ENCODE data around the gene TMEM119. TPM values are rescaled to one million over a fixed set of nuclear protein-coding genes. Genes with fewer than 3 reads are reported as not detected.

The TMEM119 gene
- total and polyA plus RNA-seq, 2 of the 8 experiments (the other 6 are each of a cell fraction or from before 2014, with no cell fraction given), result 0.35 to 0.61 TPM

DNA sequence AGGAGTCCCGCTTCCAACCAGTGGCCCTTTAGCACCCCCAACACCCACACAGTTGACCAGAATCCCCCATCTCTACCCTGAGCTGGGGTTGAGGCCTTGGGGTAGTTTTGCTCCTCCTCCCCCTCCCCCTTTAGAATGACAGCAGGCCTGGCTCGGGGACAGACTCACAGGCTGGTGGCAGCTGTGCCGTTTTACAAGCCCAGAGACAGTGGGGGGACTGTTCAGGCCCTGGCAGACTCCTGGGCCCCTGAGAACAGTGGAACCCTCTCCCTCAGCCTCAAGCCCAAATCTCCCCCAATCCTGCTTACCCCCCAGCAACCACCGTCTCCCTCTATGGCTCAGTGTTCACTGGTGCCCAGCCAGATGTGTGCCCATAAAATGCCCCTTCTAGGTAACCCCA lies 10.1 kb downstream of the TMEM119 start:
- no peak overlapping the region; a peak in 1 of 4 replicates for H3K4me2 ChIP-seq (ENCODE audit: insufficient read depth in 1 of 2, low read depth in 2 of 2, low read length in 2 of 2)
- peaks cover 0 to 16% (median 10%) of the 10 kb centered on the region in 4 experiments; a peak in 6 of 7 replicates for H3K4me1 ChIP-seq (replicated peaks in 1 of 4; ENCODE audit: control insufficient read depth in 3 of 4, insufficient read depth in 4 of 4, low read length in 3 of 4)
- no peak overlapping the region; the same call in 1 of the 2 replicates for H4K8ac ChIP-seq (ENCODE audit: extremely low read depth, insufficient read depth, low read length)
- H3K23ac ChIP-seq (ENCODE audit: insufficient read length), result no peak overlapping the region
- no peaks in the 10 kb centered on the region for H3K79me1 ChIP-seq (ENCODE audit: low read depth, low read length)
- no peak overlapping the region for H4K5ac ChIP-seq (ENCODE audit: insufficient read length, low read depth, low read length)
- no peak overlapping the region for H2BK12ac ChIP-seq (ENCODE audit: low read depth, low read length)
- H2BK20ac ChIP-seq (ENCODE audit: low read length), result no peak overlapping the region
- H4K91ac ChIP-seq (replicated peaks; ENCODE audit: insufficient read length, low read length), result no peak overlapping the region
- WGBS, 2 experiments (ENCODE audit: extremely low coverage in 1 of 2, insufficient coverage in 1 of 2, insufficient read length in 1 of 2, insufficient replicate concordance in 2 of 2, low coverage in 1 of 2, low lambda C conversion rate in 2 of 2, missing lambda C conversion rate in 1 of 2), result 91% methylated on average over 4 of the region's 4 CpGs; no CpG with 5 or more reads in 1 of the 2 experiments
- H3K18ac ChIP-seq (ENCODE audit: extremely low read depth, low read length), result no peak overlapping the region
- no peak overlapping the region for H3K9ac ChIP-seq (replicated peaks in 1 of 4; ENCODE audit: extremely low read depth in 1 of 4, low read depth in 3 of 4, low read length in 3 of 4)
- H3K27ac ChIP-seq (ENCODE audit: low read depth, low read length), result no peak overlapping the region
- H3K4me3 ChIP-seq (ENCODE audit: extremely low read depth in 1 of 4, insufficient read depth in 2 of 4, low read depth in 3 of 4, low read length in 4 of 4), result no peak overlapping the region
- H2AK5ac ChIP-seq (ENCODE audit: low read depth, low read length), result no peak overlapping the region
- H3K23me2 ChIP-seq (ENCODE audit: low read depth, low read length), result no peaks in the 10 kb centered on the region
- no peaks in the 10 kb centered on the region for H3K9me3 ChIP-seq (ENCODE audit: insufficient read depth in 2 of 2, low read depth in 1 of 2, low read length in 1 of 2)
- H2BK120ac ChIP-seq (replicated peaks; ENCODE audit: low read depth, low read length), result no peak overlapping the region
- no peak overlapping the region for H2AFZ ChIP-seq (ENCODE audit: low read length)
- DNase-seq (ENCODE audit: low read depth in 1 of 2, low spot score in 2 of 2) (no peak), FAIRE-seq (no peak)
- no peaks in the 10 kb centered on the region for H3K79me2 ChIP-seq (ENCODE audit: control insufficient read depth in 1 of 2, insufficient read depth in 2 of 2, low read length in 2 of 2)
- POLR2A ChIA-PET (ENCODE audit: partially characterized antibody), result no interaction called here
- no peak overlapping the region for H2BK5ac ChIP-seq (ENCODE audit: low read depth, low read length)
- no peak overlapping the region for H3K4ac ChIP-seq (replicated peaks; ENCODE audit: insufficient read length, low read depth, low read length)
- H3K27me3 ChIP-seq (replicated peaks in 1 of 4; ENCODE audit: control insufficient read depth in 3 of 4, extremely low read depth in 1 of 4, insufficient read depth in 3 of 4, low read length in 3 of 4), result no peaks in the 10 kb centered on the region
- no peaks in the 10 kb centered on the region for H3K36me3 ChIP-seq (ENCODE audit: control insufficient read depth in 2 of 4, insufficient read depth in 4 of 4, low read length in 3 of 4)
- H2BK15ac ChIP-seq (ENCODE audit: low read length), result peak overlapping the region; percentile 40; the same call in 1 of the 2 replicates
- no peak overlapping the region for H3K56ac ChIP-seq (replicated peaks; ENCODE audit: insufficient read length, low read depth, low read length)
- no peaks in the 10 kb centered on the region for H4K20me1 ChIP-seq (replicated peaks in 1 of 2; ENCODE audit: control insufficient read depth in 1 of 2, insufficient read depth in 2 of 2, low read length in 2 of 2)
- CTCF ChIA-PET (ENCODE audit: partially characterized antibody), result interaction anchor here (0.6 to 2.3 kb wide), 8 partner anchors 9 to 52 kb away, joined by 3 to 8 read pairs (median 3); partner anchors contain the start of gene ISCU
- H3K14ac ChIP-seq (ENCODE audit: insufficient read length), result no peak overlapping the region
- TF ChIP-seq EGR1 (IDR thresholded peaks at IDR 0.05; ENCODE audit: borderline replicate concordance, low read depth, low read length), result no peak
- TF ChIP-seq ZNF274 (IDR thresholded peaks at IDR 0.05; ENCODE audit: borderline replicate concordance, extremely low read depth, low read length), result no peak
- TF ChIP-seq NANOG (IDR thresholded peaks at IDR 0.05; ENCODE audit: insufficient read depth, low read depth, low read length, poor library complexity, severe bottlenecking), result no peak
- TF ChIP-seq, protein P1, sequence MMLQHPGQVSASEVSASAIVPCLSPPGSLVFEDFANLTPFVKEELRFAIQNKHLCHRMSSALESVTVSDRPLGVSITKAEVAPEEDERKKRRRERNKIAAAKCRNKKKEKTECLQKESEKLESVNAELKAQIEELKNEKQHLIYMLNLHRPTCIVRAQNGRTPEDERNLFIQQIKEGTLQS (IDR thresholded peaks at IDR 0.05; ENCODE audit: insufficient read depth, low read depth, low read length), result no peak
